Spleen (tissue), 11 donors: Measurements from ENCODE around the gene LMOD1. TPM values are rescaled to one million over a fixed set of nuclear protein-coding genes. Genes with fewer than 3 reads are reported as not detected.

ENCODE experiments used
- DNase-seq: peaks from one replicate; pipeline ENCODE4 v3.0.0-alpha.2; 2020
- H3K27ac ChIP-seq, 8 donors: fragments of 200-600 bp; sonication (generic) in 7 of 8; 1 replicate in 4 of 8; 2 replicates in 4 of 8; pipeline versions ENCODE4 v1.5.0 to v1.8.0; 2016 to 2021; ENCODE audit warnings: inconsistent platforms in 4 of 8, mild to moderate bottlenecking in 4 of 8, moderate library complexity in 1 of 8
- H3K27me3 ChIP-seq, 7 donors: fragments of 200-600 bp; sonication (generic) in 6 of 7; replicated peaks in 1 of 7; 1 replicate in 4 of 7; 2 replicates in 3 of 7; pipeline versions ENCODE4 v1.5.0 to v1.8.0; 2016 to 2021; ENCODE audit warnings: inconsistent platforms in 3 of 7, mild to moderate bottlenecking in 1 of 7
- H3K36me3 ChIP-seq, 6 donors: fragments of 200-600 bp; sonication (generic) in 5 of 6; 1 replicate in 4 of 6; 2 replicates in 2 of 6; pipeline versions ENCODE4 v1.5.0 to v1.8.0; 2016 to 2021; ENCODE audit warnings: inconsistent platforms in 2 of 6
- H3K4me1 ChIP-seq, 6 donors: fragments of 200-600 bp; sonication (generic) in 5 of 6; 1 replicate in 3 of 6; 2 replicates in 3 of 6; pipeline versions ENCODE4 v1.5.0 to v1.8.0; 2016 to 2021; ENCODE audit warnings: inconsistent platforms in 3 of 6
- H3K4me3 ChIP-seq, 8 donors: fragments of 200-600 bp; sonication (generic) in 7 of 8; 1 replicate in 4 of 8; 2 replicates in 4 of 8; pipeline versions ENCODE4 v1.5.0 to v1.8.0; 2016 to 2021; ENCODE audit warnings: inconsistent platforms in 4 of 8, mild to moderate bottlenecking in 4 of 8, moderate library complexity in 2 of 8
- H3K9me3 ChIP-seq, 8 donors: fragments of 200-600 bp; sonication (generic) in 7 of 8; 1 replicate in 4 of 8; 2 replicates in 4 of 8; pipeline versions ENCODE4 v1.5.0 to v1.8.0; 2016 to 2021; ENCODE audit warnings: inconsistent platforms in 4 of 8
- POLR2A ChIP-seq, 3 donors: fragments of 450-650 bp; IDR thresholded peaks; one replicate each; pipeline ENCODE4 v1.5.1; 2017; ENCODE audit warnings: antibody characterized with exemption in 3 of 3, mild to moderate bottlenecking in 1 of 3
- POLR2AphosphoS5 ChIP-seq, 3 donors: sonication (generic); formaldehyde crosslinking; IDR thresholded peaks; one replicate each; pipeline ENCODE4 v1.5.1; 2017; ENCODE audit warnings: antibody characterized with exemption in 3 of 3
- WGBS, 5 donors: extraction: QIAGEN DNeasy Blood & Tissue Kit in 3 of 5; methylation state at CpG; one replicate each; pipeline versions ENCODE4 v1.1.5 to v1.1.7; 2013 to 2018; 5-methylcytosine and 5-hydroxymethylcytosine counted together
- intact Hi-C: fragments of 100-400 bp; cut with DNase I; formaldehyde crosslinking; loops from one replicate; pipeline ENCODE4 v1.15.0; 2023; ENCODE audit warnings: low total_unique reads
- polyA plus RNA-seq, 3 donors: library from polyadenylated mRNA; stranded (reverse); fragments of 200-250 nt; gene quantifications; one replicate each; pipeline ENCODE4 v1.2.1, GENCODE V29; 2013
- total RNA-seq, 7 donors: library from RNA; depleted of rRNA in 3 of 7; stranded (reverse); fragments of >200 nt in 3 of 7; fragmentation: NEBNext Ultra II Directional in 4 of 7; extraction: Animal tissue kit (Norgen Biotek cat#: 25700) in 4 of 7; gene quantifications; one replicate each; pipeline versions ENCODE4 v1.1.0 to v1.2.1, GENCODE V29; 2016 to 2021
- TF ChIP-seq, protein P1 (sequence below), 11 experiments: fragments of 200-600 bp in 7 of 11; fragments of 450-650 bp in 4 of 11; sonication (generic) in 4 of 11; IDR thresholded peaks in 8 of 11; conservative IDR thresholded peaks in 3 of 11; 1 replicate in 7 of 11; 2 replicates in 4 of 11; pipeline versions ENCODE4 v1.4.0 to v1.8.0; 2016 to 2021; ENCODE audit warnings: antibody characterized with exemption in 11 of 11, inconsistent platforms in 4 of 11, mild to moderate bottlenecking in 1 of 11
- donor health status: healthy with polysubstance abuse.
- donor health status: DM: no; HTN: no; CAD: no; lungs with moderate emphysema.
- donor health status: DM: no; HTN: no; CAD: no.
- donor health status: Bipolar disorder and iron deficiency.
- donor health status: healthy.
- donor health status: DM: no; HTN: no; CAD: no.
- donor health status: DM: yes; HTN: yes; CAD: no.

LMOD1 gene
- total and polyA plus RNA-seq, 10 donors: 4.2 to 21.0 (median 11.2) TPM

GRCh38 chr1:201899683-201900429 is 46.5 kb downstream of the LMOD1 start:
- Histone ChIP-seq H3K27me3 (no peaks in the 10 kb centered on the region), H3K9me3 (no peaks in the 10 kb centered on the region), H3K4me1 (peaks cover 0 to 10% (median 4%) of the 10 kb centered on the region in 6 donors), H3K4me3 (no peak overlapping the region), H3K36me3 (peaks cover 0 to 10% (median 0%) of the 10 kb centered on the region in 6 donors), H3K27ac (no peak overlapping the region)
- intact Hi-C loops: no loop called here
- TF ChIP-seq POLR2AphosphoS5 (IDR thresholded peaks at IDR 0.05): no peak
- no peak for TF ChIP-seq POLR2A (IDR thresholded peaks at IDR 0.05)
- TF ChIP-seq, protein P1, sequence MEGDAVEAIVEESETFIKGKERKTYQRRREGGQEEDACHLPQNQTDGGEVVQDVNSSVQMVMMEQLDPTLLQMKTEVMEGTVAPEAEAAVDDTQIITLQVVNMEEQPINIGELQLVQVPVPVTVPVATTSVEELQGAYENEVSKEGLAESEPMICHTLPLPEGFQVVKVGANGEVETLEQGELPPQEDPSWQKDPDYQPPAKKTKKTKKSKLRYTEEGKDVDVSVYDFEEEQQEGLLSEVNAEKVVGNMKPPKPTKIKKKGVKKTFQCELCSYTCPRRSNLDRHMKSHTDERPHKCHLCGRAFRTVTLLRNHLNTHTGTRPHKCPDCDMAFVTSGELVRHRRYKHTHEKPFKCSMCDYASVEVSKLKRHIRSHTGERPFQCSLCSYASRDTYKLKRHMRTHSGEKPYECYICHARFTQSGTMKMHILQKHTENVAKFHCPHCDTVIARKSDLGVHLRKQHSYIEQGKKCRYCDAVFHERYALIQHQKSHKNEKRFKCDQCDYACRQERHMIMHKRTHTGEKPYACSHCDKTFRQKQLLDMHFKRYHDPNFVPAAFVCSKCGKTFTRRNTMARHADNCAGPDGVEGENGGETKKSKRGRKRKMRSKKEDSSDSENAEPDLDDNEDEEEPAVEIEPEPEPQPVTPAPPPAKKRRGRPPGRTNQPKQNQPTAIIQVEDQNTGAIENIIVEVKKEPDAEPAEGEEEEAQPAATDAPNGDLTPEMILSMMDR (IDR thresholded peaks at IDR 0.05 in 8 of 11, conservative IDR thresholded peaks at IDR 0.05 in 3 of 11): no peak
- DNase-seq: peak; percentile 47
- WGBS, 5 donors: 84 to 89% (median 87%) methylated on average over 20 of the region's 20 CpGs

DNA sequence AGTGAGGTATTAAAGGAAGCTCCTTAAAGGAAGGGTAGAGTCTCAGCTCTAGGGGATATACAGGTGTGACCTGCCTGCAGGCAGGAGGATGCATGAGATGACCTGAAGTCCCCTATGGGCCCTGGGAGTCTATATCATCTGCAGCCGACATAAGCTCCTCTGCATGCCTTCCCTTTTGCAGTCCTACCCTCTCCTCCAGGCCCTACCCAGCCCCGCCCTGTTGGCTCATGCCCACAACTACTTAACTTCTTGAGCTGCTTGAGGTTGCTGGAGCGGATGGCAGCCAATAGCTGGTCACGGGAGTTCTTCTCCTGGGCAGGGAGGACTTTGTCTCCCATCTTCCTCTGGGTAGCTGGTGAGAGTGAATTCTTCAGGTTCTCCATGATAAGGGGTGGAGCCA is 47.4 kb downstream of the LMOD1 start:
- H3K4me1 ChIP-seq: peaks cover 0 to 10% (median 4%) of the 10 kb centered on the region in 6 donors
- no peaks in the 10 kb centered on the region for H3K9me3 ChIP-seq
- H3K36me3 ChIP-seq: peaks cover 0 to 10% (median 0%) of the 10 kb centered on the region in 6 donors
- no peak for TF ChIP-seq POLR2AphosphoS5 (IDR thresholded peaks at IDR 0.05)
- TF ChIP-seq, protein P1 (IDR thresholded peaks at IDR 0.05 in 8 of 11, conservative IDR thresholded peaks at IDR 0.05 in 3 of 11): no peak
- TF ChIP-seq POLR2A (IDR thresholded peaks at IDR 0.05): no peak
- H3K27me3 ChIP-seq: no peaks in the 10 kb centered on the region
- H3K4me3 ChIP-seq: no peak overlapping the region
- 65 to 89% (median 71%) methylated on average over 4 of the region's 4 CpGs for whole genome bisulfite sequencing, 5 donors
- DNase-seq: no peak
- no peak overlapping the region for H3K27ac ChIP-seq
- intact Hi-C loops: no loop called here

DNA sequence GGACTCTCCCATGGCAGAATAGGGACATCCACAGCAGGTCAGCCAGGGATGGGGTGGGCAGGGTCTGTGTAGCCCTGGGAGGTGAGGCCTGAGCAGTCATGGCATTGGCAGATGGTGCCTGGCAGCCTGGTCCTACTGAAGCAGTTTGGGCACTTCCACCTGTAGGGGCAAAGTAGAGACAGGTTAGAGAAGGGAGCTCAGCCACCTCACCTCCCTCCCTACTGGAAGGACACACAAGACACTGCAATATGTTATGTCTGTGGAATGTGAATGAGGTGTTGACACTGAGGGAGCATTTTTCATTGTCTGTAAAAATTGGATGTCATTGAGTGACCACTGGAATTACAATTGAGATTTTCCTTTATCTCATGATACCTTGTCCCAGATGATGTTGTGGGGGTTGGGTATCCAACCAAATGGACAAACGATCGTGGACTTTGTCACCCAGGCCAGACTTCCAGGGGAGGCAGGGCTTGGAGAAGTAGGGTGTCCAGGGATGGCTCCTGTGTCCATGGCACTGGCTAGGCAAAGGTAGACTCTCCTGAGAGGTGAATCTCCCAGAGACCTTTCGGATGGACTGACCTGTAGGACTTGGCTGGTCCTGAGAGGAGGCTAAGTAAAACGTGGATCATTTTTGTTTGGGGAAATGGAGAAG is 48.0 kb downstream of the LMOD1 start:
- Histone ChIP-seq H3K36me3 (peaks cover 0 to 10% (median 0%) of the 10 kb centered on the region in 6 donors), H3K27ac (no peak overlapping the region), H3K4me1 (peaks cover 0 to 10% (median 4%) of the 10 kb centered on the region in 6 donors), H3K9me3 (no peaks in the 10 kb centered on the region), H3K27me3 (no peaks in the 10 kb centered on the region), H3K4me3 (no peak overlapping the region)
- no peak for DNase-seq
- TF ChIP-seq POLR2AphosphoS5 (IDR thresholded peaks at IDR 0.05) (no peak), POLR2A (IDR thresholded peaks at IDR 0.05) (no peak)
- TF ChIP-seq, protein P1 (IDR thresholded peaks at IDR 0.05 in 8 of 11, conservative IDR thresholded peaks at IDR 0.05 in 3 of 11): no peak
- 71 to 86% (median 81%) methylated on average over 4 of the region's 4 CpGs for WGBS, 5 donors
- intact Hi-C loops: no loop called here

- H3K27ac ChIP-seq: peak overlapping the region in 2 of 8 donors; percentile 26 to 43
- intact Hi-C loops: no loop called here
- no peak overlapping the region for H3K4me3 ChIP-seq
- peaks cover 0 to 10% (median 4%) of the 10 kb centered on the region in 6 donors for H3K4me1 ChIP-seq
- no peaks in the 10 kb centered on the region for H3K9me3 ChIP-seq
- WGBS, 5 donors: 49 to 78% (median 74%) methylated on average over 2 of the region's 2 CpGs
- peaks cover 0 to 10% (median 0%) of the 10 kb centered on the region in 6 donors for H3K36me3 ChIP-seq
- H3K27me3 ChIP-seq: peaks cover 0 to 1% (median 0%) of the 10 kb centered on the region in 7 donors
- TF ChIP-seq, protein P1 (IDR thresholded peaks at IDR 0.05 in 8 of 11, conservative IDR thresholded peaks at IDR 0.05 in 3 of 11): no peak
- no peak for TF ChIP-seq POLR2AphosphoS5 (IDR thresholded peaks at IDR 0.05)
- TF ChIP-seq POLR2A (IDR thresholded peaks at IDR 0.05): no peak
- no peak for DNase-seq
Measured at GRCh38 chr1:201896951-201897391, 49.4 kb downstream of the LMOD1 start.
